ENCODE measurements around the gene ALPK3. TPM values are rescaled to one million over a fixed set of nuclear protein-coding genes. Genes with fewer than 3 reads are reported as not detected.

ALPK3 gene
- total RNA-seq, 1 donor from 2014 or later, result 10.8 TPM

GRCh38 chr15:84830036-84830435, 12.9 kb downstream of the ALPK3 start:
- no peaks in the 10 kb centered on the region for H3K27me3 Mint-ChIP-seq

GRCh38 chr15:84831028-84831427, 13.9 kb downstream of the ALPK3 start:
- no peak for DNase-seq (ENCODE audit: extremely low spot score, unreplicated experiment)
- Mint-ChIP-seq H3K4me1 (ENCODE audit: unreplicated experiment) (peaks cover 13% of the 10 kb centered on the region), H3K36me3 (peaks cover 4% of the 10 kb centered on the region), H3K27ac (no peak overlapping the region), H3K27me3 (no peaks in the 10 kb centered on the region), H3K9me3 (no peaks in the 10 kb centered on the region), H3K4me3 (no peak overlapping the region)
- TF ChIP-seq CTCF (conservative IDR thresholded peaks at IDR 0.05), result no peak

More at GRCh38 chr15:84830036-84830435, 12.9 kb downstream of the ALPK3 start:
- no peak overlapping the region for H3K4me3 Mint-ChIP-seq
- H3K27ac Mint-ChIP-seq, result no peak overlapping the region
- H3K36me3 Mint-ChIP-seq, result peaks cover 4% of the 10 kb centered on the region
- no peaks in the 10 kb centered on the region for H3K9me3 Mint-ChIP-seq
- no peak for DNase-seq (ENCODE audit: extremely low spot score, unreplicated experiment)
- TF ChIP-seq CTCF (conservative IDR thresholded peaks at IDR 0.05), result no peak
- H3K4me1 Mint-ChIP-seq (ENCODE audit: unreplicated experiment), result peaks cover 13% of the 10 kb centered on the region

- H3K9me3 Mint-ChIP-seq, result no peaks in the 10 kb centered on the region
- TF ChIP-seq CTCF (conservative IDR thresholded peaks at IDR 0.05), result no peak
- H3K4me1 Mint-ChIP-seq (ENCODE audit: unreplicated experiment), result peaks cover 13% of the 10 kb centered on the region
- no peaks in the 10 kb centered on the region for H3K27me3 Mint-ChIP-seq
- DNase-seq (ENCODE audit: extremely low spot score, unreplicated experiment), result no peak
- peaks cover 4% of the 10 kb centered on the region for H3K36me3 Mint-ChIP-seq
- no peak overlapping the region for H3K27ac Mint-ChIP-seq
- no peak overlapping the region for H3K4me3 Mint-ChIP-seq
These were observed 14.5 kb downstream of the ALPK3 start for GRCh38 chr15:84831613-84832012.

GRCh38 chr15:84832448-84833040, 15.4 kb downstream of the ALPK3 start:
- Mint-ChIP-seq H3K9me3 (no peaks in the 10 kb centered on the region), H3K27me3 (no peaks in the 10 kb centered on the region), H3K4me3 (no peak overlapping the region), H3K36me3 (peaks cover 4% of the 10 kb centered on the region), H3K27ac (no peak overlapping the region), H3K4me1 (ENCODE audit: unreplicated experiment) (peaks cover 13% of the 10 kb centered on the region)
- no peak for DNase-seq (ENCODE audit: extremely low spot score, unreplicated experiment)
- TF ChIP-seq CTCF (conservative IDR thresholded peaks at IDR 0.05), result no peak

GRCh38 chr15:84833447-84834228, 16.5 kb downstream of the ALPK3 start:
- no peak for DNase-seq (ENCODE audit: extremely low spot score, unreplicated experiment)
- no peaks in the 10 kb centered on the region for H3K27me3 Mint-ChIP-seq
- no peak overlapping the region for H3K27ac Mint-ChIP-seq
- H3K9me3 Mint-ChIP-seq, result no peaks in the 10 kb centered on the region
- H3K4me1 Mint-ChIP-seq (ENCODE audit: unreplicated experiment), result peaks cover 13% of the 10 kb centered on the region
- no peak for TF ChIP-seq CTCF (conservative IDR thresholded peaks at IDR 0.05)
- no peak overlapping the region for H3K4me3 Mint-ChIP-seq
- H3K36me3 Mint-ChIP-seq, result peaks cover 4% of the 10 kb centered on the region

Data from type B pancreatic cell (in vitro differentiated cells).